Endothelial cell of umbilical vein (primary cell): Measurements from ENCODE around the gene RBSN. TPM values are rescaled to one million over a fixed set of nuclear protein-coding genes. Genes with fewer than 3 reads are reported as not detected.

ENCODE experiments used
- BruUV-seq: library from RNA; stranded (reverse); fragments of 400-500 nt; replicated peaks from 2 replicates; lab custom pipeline; 2021; lab: Mats Ljungman, UMichigan
- CTCF ChIA-PET: fragments of 300-600, 350-600 bp; sonication (Branson Sonifier 250); formaldehyde crosslinking; loops from one replicate; lab custom pipeline; 2021; ENCODE audit warnings: antibody characterized with exemption, inconsistent platforms; lab: Charles Lee
- POLR2A ChIA-PET: fragments of 300-600, 350-600 bp; sonication (Branson Sonifier 250); formaldehyde crosslinking; loops from one replicate; lab custom pipeline; 2021; ENCODE audit warnings: antibody characterized with exemption, inconsistent platforms; lab: Charles Lee
- DNase-seq: peaks from one replicate; pipeline ENCODE4 v3.0.0-alpha.2; 2011; ENCODE audit warnings: low read depth, low spot score
- FAIRE-seq: peaks from 2 replicates; lab custom pipeline; 2011; peaks lifted over from hg19 to GRCh38; lab: Jason Lieb, UNC
- H2AFZ ChIP-seq: 2 replicates; pipeline ENCODE4 v1.6.0; 2012; ENCODE audit warnings: low read depth, low read length, control low read depth, inconsistent platforms
- H3K27ac ChIP-seq: 2 replicates; pipeline ENCODE4 v1.5.1; 2011; ENCODE audit warnings: low read depth, mild to moderate bottlenecking, control low read depth, low read length, moderate library complexity; ENCODE audit not compliant: insufficient read depth
- H3K27me3 ChIP-seq, 2 experiments: 2 replicates each; pipeline versions ENCODE4 v1.6.0 to v1.6.1; 2011; ENCODE audit warnings: low read length in 2 of 2, mixed read lengths in 1 of 2; ENCODE audit not compliant: control insufficient read depth in 2 of 2, insufficient read depth in 2 of 2
- H3K36me3 ChIP-seq, 2 experiments: 2 replicates in 1 of 2; 3 replicates in 1 of 2; pipeline ENCODE4 v1.5.1; 2011; ENCODE audit warnings: low read length in 2 of 2, mild to moderate bottlenecking in 1 of 2, moderate library complexity in 1 of 2; ENCODE audit not compliant: control insufficient read depth in 2 of 2, insufficient read depth in 2 of 2; ENCODE audit errors: extremely low read depth in 1 of 2
- H3K4me1 ChIP-seq: 3 replicates; pipeline ENCODE4 v1.5.1; 2011; ENCODE audit warnings: mild to moderate bottlenecking, low read length; ENCODE audit not compliant: control insufficient read depth, insufficient read depth; ENCODE audit errors: extremely low read depth
- H3K4me2 ChIP-seq: 2 replicates; pipeline ENCODE4 v1.6.1; 2011; ENCODE audit warnings: low read length, control low read depth, mixed read lengths; ENCODE audit not compliant: insufficient read depth
- H3K4me3 ChIP-seq, 3 experiments: fragments of 200-600 bp in 1 of 3; sonication (generic), shearing (Covaris generic) in 1 of 3; replicated peaks in 1 of 3; 2 replicates each; pipeline ENCODE4 v1.5.1; 2011 to 2016; ENCODE audit warnings: control low read depth in 3 of 3, low read length in 3 of 3, mild to moderate bottlenecking in 2 of 3, inconsistent platforms in 1 of 3, low read depth in 1 of 3, moderate library complexity in 1 of 3; ENCODE audit not compliant: insufficient read depth in 1 of 3
- H3K79me2 ChIP-seq: 2 replicates; pipeline ENCODE4 v1.6.0; 2012; ENCODE audit warnings: low read length, inconsistent platforms; ENCODE audit not compliant: control insufficient read depth, insufficient read depth
- H3K9ac ChIP-seq: replicated peaks from 2 replicates; pipeline ENCODE3; 2011; ENCODE audit warnings: low read length, control low read depth; ENCODE audit not compliant: insufficient read depth; ENCODE audit errors: extremely low read depth
- H3K9me1 ChIP-seq: replicated peaks from 3 replicates; pipeline ENCODE4 v1.6.0; 2011; ENCODE audit warnings: mild to moderate bottlenecking, low read length; ENCODE audit not compliant: control insufficient read depth, insufficient read depth; ENCODE audit errors: extremely low read depth
- H3K9me3 ChIP-seq: replicated peaks from 2 replicates; pipeline ENCODE4 v1.5.1; 2012; ENCODE audit warnings: low read length, inconsistent platforms; ENCODE audit not compliant: control insufficient read depth, insufficient read depth
- H4K20me1 ChIP-seq: replicated peaks from 2 replicates; pipeline ENCODE3; 2011; ENCODE audit warnings: mild to moderate bottlenecking, low read length; ENCODE audit not compliant: control insufficient read depth, insufficient read depth; ENCODE audit errors: extremely low read depth
- EZH2 ChIP-seq: IDR thresholded peaks from 2 replicates; pipeline ENCODE4 v1.6.1; 2012; ENCODE audit warnings: borderline replicate concordance, low read depth, mild to moderate bottlenecking, moderate library complexity, low read length, inconsistent platforms; ENCODE audit not compliant: severe bottlenecking
- GATA2 ChIP-seq: IDR thresholded peaks from 2 replicates; pipeline ENCODE4 v1.7.0; 2011; ENCODE audit warnings: low read depth, mild to moderate bottlenecking, moderate library complexity, mixed read lengths, low read length; ENCODE audit not compliant: insufficient read length, insufficient read depth
- JUN ChIP-seq: IDR thresholded peaks from 2 replicates; pipeline ENCODE4 v1.6.1; 2011; ENCODE audit warnings: borderline replicate concordance, low read depth; ENCODE audit not compliant: insufficient read length, insufficient read depth
- MYC ChIP-seq: IDR thresholded peaks from one replicate; pipeline ENCODE4 v1.6.1; 2011; ENCODE audit warnings: mild to moderate bottlenecking, low read depth, low read length
- POLR2AphosphoS5 ChIP-seq: IDR thresholded peaks from 2 replicates; pipeline ENCODE4 v1.6.1; 2012; ENCODE audit warnings: low read depth, mild to moderate bottlenecking, control low read depth, low read length, moderate library complexity; ENCODE audit not compliant: insufficient read depth
- dilution Hi-C: fragments of 300-500 bp; cut with MboI; formaldehyde crosslinking; loops from one replicate; pipeline ENCODE4 v1.15.0; 2019; ENCODE audit warnings: low sequenced_read_pairs; ENCODE audit not compliant: extremely low pct_ligation_motif_present
- intact Hi-C: fragments of 100-400 bp; cut with micrococcal nuclease; formaldehyde crosslinking; loops from one replicate; pipeline ENCODE4 v1.10.0; 2022
- polyA plus RNA-seq, 4 experiments: library from polyadenylated mRNA; depleted of rRNA in 3 of 4; stranded (reverse) in 3 of 4; unstranded in 1 of 4; fragments of >200 nt; gene quantifications; 2 replicates each; pipeline versions ENCODE4 v1.2.1 to v1.2.3, GENCODE V29; 2011 to 2012; ENCODE audit warnings: missing spikeins in 1 of 4
- total RNA-seq: library from RNA; stranded (reverse); gene quantifications from 2 replicates; pipeline ENCODE4 v1.2.3, GENCODE V29; 2021
- TF ChIP-seq, protein P1 (sequence below), 2 donors: IDR thresholded peaks; 1 replicate in 1 of 2; 2 replicates in 1 of 2; pipeline ENCODE4 v1.5.1; 2011; ENCODE audit warnings: low read length in 2 of 2, mild to moderate bottlenecking in 2 of 2, moderate library complexity in 2 of 2, control low read depth in 1 of 2, inconsistent platforms in 1 of 2, low read depth in 1 of 2; ENCODE audit not compliant: insufficient read depth in 1 of 2; ENCODE audit errors: extremely low read depth in 1 of 2

The RBSN gene
- total and polyA plus RNA-seq, 2 donors (not counting 3 experiments of a cell fraction or from before 2014, with no cell fraction given), result 6.7 to 23.6 TPM

DNA sequence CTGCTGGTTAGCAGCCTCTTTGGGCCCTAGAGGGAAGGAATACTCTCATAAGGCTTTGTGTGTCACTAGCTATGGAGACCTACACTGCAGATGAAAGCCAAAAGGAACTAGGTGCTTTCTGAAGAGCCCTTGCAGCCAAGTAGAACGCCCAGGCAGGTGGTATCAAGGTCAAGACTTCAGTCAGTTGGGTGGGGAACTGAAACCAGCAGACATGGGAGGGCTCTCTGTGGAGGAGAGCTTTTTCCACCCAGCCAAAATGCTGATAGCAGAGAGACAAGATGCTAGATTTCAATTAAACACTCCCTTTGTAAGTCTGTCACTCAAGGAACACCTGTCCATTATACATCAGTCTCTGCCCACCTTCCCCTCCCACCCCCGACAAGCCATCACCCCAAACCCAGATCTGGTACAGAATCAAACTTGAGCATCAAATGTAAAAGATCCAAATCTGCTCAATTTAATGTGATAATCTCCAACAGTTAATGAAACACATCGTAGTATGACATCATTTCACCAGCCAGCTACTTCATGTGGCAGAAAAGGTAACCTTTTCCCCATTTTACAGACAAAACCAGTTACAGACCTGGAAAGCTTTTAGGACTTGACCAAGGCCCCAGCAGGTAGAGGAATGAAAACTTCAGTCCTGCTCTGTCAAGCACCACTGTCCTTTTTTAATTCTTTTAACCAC lies 48.4 kb downstream of the RBSN start:
- FAIRE-seq, result no peak
- CTCF ChIA-PET, result interaction anchor here (0.8 to 1.6 kb wide), 6 partner anchors 10 to 377 kb away, joined by 4 to 17 read pairs (median 6); partner anchors contain the start of genes MRPS25 and RBSN
- no peak overlapping the region for H3K9ac ChIP-seq
- no peaks in the 10 kb centered on the region for H3K9me1 ChIP-seq
- dilution Hi-C loops (no loop called here), intact Hi-C loops (loop anchor here (2.0 kb wide), 1 partner anchor 14 kb away; the partner anchor contains the start of gene MRPS25)
- TF ChIP-seq JUN, result no peak
- TF ChIP-seq POLR2AphosphoS5, result no peak
- TF ChIP-seq MYC, result no peak
- no peak overlapping the region for H3K4me3 ChIP-seq
- H3K9me3 ChIP-seq, result no peaks in the 10 kb centered on the region
- no peaks in the 10 kb centered on the region for H3K4me1 ChIP-seq
- POLR2A ChIA-PET, result no interaction called here
- peaks cover 23 to 33% of the 10 kb centered on the region in 2 experiments for H3K36me3 ChIP-seq
- no peak overlapping the region for H3K27ac ChIP-seq
- H4K20me1 ChIP-seq, result no peaks in the 10 kb centered on the region
- no peaks in the 10 kb centered on the region for H3K27me3 ChIP-seq
- no peak for DNase-seq
- H3K4me2 ChIP-seq, result no peak overlapping the region
- peaks cover 44% of the 10 kb centered on the region for H3K79me2 ChIP-seq
- BruUV-seq, result no TSS peak
- no peak overlapping the region for H2AFZ ChIP-seq

DNA sequence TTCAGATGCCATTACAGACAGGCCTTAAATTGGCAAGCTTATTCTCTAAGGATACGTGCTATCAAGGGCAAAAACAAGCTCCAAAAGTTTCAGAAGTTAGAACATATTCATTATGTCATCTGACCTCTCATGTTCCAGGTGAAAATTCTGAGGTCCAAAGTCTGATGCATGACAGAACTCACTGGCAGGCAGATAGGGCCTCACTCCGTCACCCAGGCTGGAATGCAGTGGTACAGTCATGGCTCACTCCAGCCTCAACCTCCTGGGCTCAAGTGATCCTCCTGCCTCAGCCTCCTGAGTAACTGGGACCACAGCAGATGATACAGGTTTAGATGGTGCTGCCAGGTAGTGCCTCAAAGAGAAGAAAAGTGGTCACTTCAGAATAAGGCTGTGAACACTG lies 49.4 kb downstream of the RBSN start:
- Histone ChIP-seq H3K27ac (no peak overlapping the region), H3K4me2 (no peak overlapping the region), H3K27me3 (no peaks in the 10 kb centered on the region), H3K4me3 (no peak overlapping the region), H3K4me1 (peaks cover 6% of the 10 kb centered on the region), H3K36me3 (peaks cover 23 to 36% of the 10 kb centered on the region in 2 experiments), H3K9ac (no peak overlapping the region), H3K79me2 (peaks cover 36% of the 10 kb centered on the region), H3K9me1 (no peaks in the 10 kb centered on the region), H4K20me1 (no peaks in the 10 kb centered on the region), H3K9me3 (no peaks in the 10 kb centered on the region), H2AFZ (no peak overlapping the region)
- no peak for TF ChIP-seq JUN
- TF ChIP-seq, protein P1, sequence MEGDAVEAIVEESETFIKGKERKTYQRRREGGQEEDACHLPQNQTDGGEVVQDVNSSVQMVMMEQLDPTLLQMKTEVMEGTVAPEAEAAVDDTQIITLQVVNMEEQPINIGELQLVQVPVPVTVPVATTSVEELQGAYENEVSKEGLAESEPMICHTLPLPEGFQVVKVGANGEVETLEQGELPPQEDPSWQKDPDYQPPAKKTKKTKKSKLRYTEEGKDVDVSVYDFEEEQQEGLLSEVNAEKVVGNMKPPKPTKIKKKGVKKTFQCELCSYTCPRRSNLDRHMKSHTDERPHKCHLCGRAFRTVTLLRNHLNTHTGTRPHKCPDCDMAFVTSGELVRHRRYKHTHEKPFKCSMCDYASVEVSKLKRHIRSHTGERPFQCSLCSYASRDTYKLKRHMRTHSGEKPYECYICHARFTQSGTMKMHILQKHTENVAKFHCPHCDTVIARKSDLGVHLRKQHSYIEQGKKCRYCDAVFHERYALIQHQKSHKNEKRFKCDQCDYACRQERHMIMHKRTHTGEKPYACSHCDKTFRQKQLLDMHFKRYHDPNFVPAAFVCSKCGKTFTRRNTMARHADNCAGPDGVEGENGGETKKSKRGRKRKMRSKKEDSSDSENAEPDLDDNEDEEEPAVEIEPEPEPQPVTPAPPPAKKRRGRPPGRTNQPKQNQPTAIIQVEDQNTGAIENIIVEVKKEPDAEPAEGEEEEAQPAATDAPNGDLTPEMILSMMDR (IDR thresholded peaks at IDR 0.05; ENCODE audit: extremely low read depth in 1 of 2, insufficient read depth in 1 of 2, low read depth in 1 of 2, low read length in 2 of 2), result no peak
- no peak for TF ChIP-seq GATA2
- no peak for TF ChIP-seq EZH2
- dilution Hi-C loops (no loop called here), intact Hi-C loops (loop anchor here (10.0 kb wide), 1 partner anchor 245 kb away; no protein-coding TSS in a partner anchor)
- DNase-seq (no peak), FAIRE-seq (no peak)
- no TSS peak for BruUV-seq
- ChIA-PET POLR2A (no interaction called here), CTCF (no interaction called here)
